Suppressor macrophage (primary cell): ENCODE results near the gene MSI2.

Experiments used
- DNase-seq, 4 experiments: peaks; one replicate each; pipeline ENCODE4 v3.0.0-alpha.2; 2020 to 2022

The MSI2 gene

GRCh38 chr17:57399690-57400089, 143.4 kb downstream of the MSI2 start:
- DNase-seq: no peak

GRCh38 chr17:57400648-57401047, 144.3 kb downstream of the MSI2 start:
- DNase-seq: no peak

GRCh38 chr17:57401556-57402488, 145.5 kb downstream of the MSI2 start:
- DNase-seq: no peak

- DNase-seq: no peak
Observed at GRCh38 chr17:57402681-57403180, 146.4 kb downstream of the MSI2 start.

GRCh38 chr17:57403236-57403635, 146.9 kb downstream of the MSI2 start:
- DNase-seq: no peak

GRCh38 chr17:57404073-57404472, 147.8 kb downstream of the MSI2 start:
- no peak for DNase-seq

GRCh38 chr17:57404795-57405490, 148.6 kb downstream of the MSI2 start:
- no peak for DNase-seq

GRCh38 chr17:57405491-57406072, 149.3 kb downstream of the MSI2 start:
- no peak for DNase-seq

GRCh38 chr17:57406131-57406980, 150.0 kb downstream of the MSI2 start:
- DNase-seq: no peak

- peak in 2 of 4 experiments; percentile 33 to 44 for DNase-seq
Observed at GRCh38 chr17:57406981-57407286, 150.6 kb downstream of the MSI2 start.

- no peak for DNase-seq
Observed at GRCh38 chr17:57407287-57408070, 151.2 kb downstream of the MSI2 start.

GRCh38 chr17:57408071-57408811, 151.9 kb downstream of the MSI2 start:
- peak; percentile 19 to 45 (median 23) for DNase-seq

- no peak for DNase-seq
Observed at GRCh38 chr17:57410169-57410568, 153.8 kb downstream of the MSI2 start.

- no peak for DNase-seq
Observed at GRCh38 chr17:57412520-57413096, 156.3 kb downstream of the MSI2 start.

- no peak for DNase-seq
Observed at GRCh38 chr17:57413848-57414651, 157.7 kb downstream of the MSI2 start.

- no peak for DNase-seq
Observed at GRCh38 chr17:57415751-57416207, 159.5 kb downstream of the MSI2 start.

- no peak for DNase-seq
Observed at GRCh38 chr17:57416369-57416768, 160.0 kb downstream of the MSI2 start.

GRCh38 chr17:57417956-57418355, 161.6 kb downstream of the MSI2 start:
- DNase-seq: no peak

- DNase-seq: no peak
Observed at GRCh38 chr17:57418463-57419246, 162.3 kb downstream of the MSI2 start.
